Measurements from ENCODE around the gene MAP4K4.

- TF ChIP-seq CTCF (conservative IDR thresholded peaks at IDR 0.05; ENCODE audit: low read depth, low read length): no peak
- TF ChIP-seq EZH2 (IDR thresholded peaks at IDR 0.05; ENCODE audit: low read length, unreplicated experiment): no peak
These were observed 41.1 kb downstream of the MAP4K4 start for GRCh38 chr2:101738649-101739048.

Data from PC-3 (cell line).